KMS-11 (cell line): ENCODE measurements around the gene GPA33.

Source experiments
- H2AFZ ChIP-seq: fragments of 200-600 bp; sonication (generic); 2 replicates; pipeline ENCODE4 v1.6.1; 2016; ENCODE audit warnings: antibody characterized with exemption, mixed run types, low read depth
- H3K27ac ChIP-seq: fragments of 200-600 bp; sonication (generic); 2 replicates; pipeline ENCODE4 v1.6.1; 2016; ENCODE audit warnings: mild to moderate bottlenecking, mixed run types
- H3K27me3 ChIP-seq: fragments of 200-600 bp; sonication (generic); 2 replicates; pipeline ENCODE4 v1.6.1; 2017; ENCODE audit warnings: mild to moderate bottlenecking, low read depth, mixed run types, moderate library complexity; ENCODE audit not compliant: insufficient read depth
- H3K36me3 ChIP-seq: fragments of 200-600 bp; sonication (generic); 2 replicates; pipeline ENCODE4 v1.6.1; 2017; ENCODE audit warnings: mild to moderate bottlenecking, mixed run types; ENCODE audit not compliant: insufficient read depth
- H3K4me1 ChIP-seq: fragments of 200-600 bp; sonication (generic); 2 replicates; pipeline ENCODE4 v1.6.1; 2016; ENCODE audit warnings: mild to moderate bottlenecking, low read depth, mixed run types; ENCODE audit not compliant: poor library complexity, severe bottlenecking
- H3K4me2 ChIP-seq: fragments of 200-600 bp; sonication (generic); 2 replicates; pipeline ENCODE4 v1.7.0; 2016; ENCODE audit warnings: mild to moderate bottlenecking, mixed run types
- H3K4me3 ChIP-seq: fragments of 200-600 bp; sonication (generic); IDR thresholded peaks from 2 replicates; pipeline ENCODE4 v1.6.1; 2017; ENCODE audit warnings: low read depth, low read length, mixed read lengths; ENCODE audit not compliant: insufficient read depth
- H3K79me2 ChIP-seq: fragments of 200-600 bp; sonication (generic); 2 replicates; pipeline ENCODE4 v1.6.1; 2016; ENCODE audit warnings: low read depth, mixed run types; ENCODE audit not compliant: insufficient read depth
- H3K9ac ChIP-seq: fragments of 200-600 bp; sonication (generic); 2 replicates; pipeline ENCODE4 v1.6.1; 2016; ENCODE audit warnings: mild to moderate bottlenecking, mixed run types
- H4K20me1 ChIP-seq: fragments of 200-600 bp; sonication (generic); 2 replicates; pipeline ENCODE4 v1.6.1; 2016; ENCODE audit warnings: mild to moderate bottlenecking, mixed run types; ENCODE audit not compliant: insufficient read depth
- TF ChIP-seq, protein P1 (sequence below): fragments of 200-600 bp; sonication (generic); conservative IDR thresholded peaks from 2 replicates; pipeline ENCODE4 v1.6.1; 2017; ENCODE audit warnings: low read depth, mild to moderate bottlenecking, antibody characterized with exemption, low read length, moderate library complexity, mixed read lengths

GPA33 gene

DNA sequence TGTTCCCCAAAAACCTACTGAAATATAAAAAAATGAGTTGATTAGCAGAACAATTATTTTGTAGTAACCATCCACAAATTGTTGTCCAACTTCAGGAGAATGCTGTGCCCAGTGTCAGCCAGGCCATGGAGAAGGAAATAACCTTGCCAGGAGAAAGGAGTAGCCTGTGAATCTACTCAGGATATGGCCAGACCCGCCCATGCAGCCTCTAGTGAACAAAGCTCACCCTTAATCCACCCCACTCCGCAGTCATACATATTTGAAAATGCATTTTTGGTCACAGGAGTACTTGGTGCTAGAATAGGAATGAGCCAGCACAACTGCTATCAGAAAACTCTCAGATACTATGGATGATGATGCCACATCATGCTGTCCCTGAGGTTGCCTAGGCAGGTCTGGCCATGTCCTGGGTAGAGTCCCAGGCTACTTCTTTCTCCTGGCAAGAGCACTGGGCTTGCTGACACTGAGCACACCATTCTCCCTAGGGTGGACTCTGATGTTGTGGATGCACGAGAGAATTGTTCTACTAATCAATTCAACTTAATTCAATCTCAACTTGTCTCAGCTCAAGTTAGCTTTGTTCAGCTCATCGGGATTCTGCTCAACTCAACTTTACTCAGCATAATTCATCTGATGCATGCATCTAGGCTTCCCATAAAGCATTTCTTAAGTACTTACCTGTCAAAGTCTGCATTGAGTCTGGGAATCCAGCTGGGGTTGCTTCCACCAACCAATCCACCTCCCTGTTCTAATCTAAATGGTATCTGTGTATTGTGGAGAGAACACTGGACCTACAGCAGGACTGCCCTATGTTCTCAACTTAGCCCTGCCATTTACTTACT, 21.9 kb upstream of the GPA33 start:
- no peaks in the 10 kb centered on the region for H3K36me3 ChIP-seq

DNA sequence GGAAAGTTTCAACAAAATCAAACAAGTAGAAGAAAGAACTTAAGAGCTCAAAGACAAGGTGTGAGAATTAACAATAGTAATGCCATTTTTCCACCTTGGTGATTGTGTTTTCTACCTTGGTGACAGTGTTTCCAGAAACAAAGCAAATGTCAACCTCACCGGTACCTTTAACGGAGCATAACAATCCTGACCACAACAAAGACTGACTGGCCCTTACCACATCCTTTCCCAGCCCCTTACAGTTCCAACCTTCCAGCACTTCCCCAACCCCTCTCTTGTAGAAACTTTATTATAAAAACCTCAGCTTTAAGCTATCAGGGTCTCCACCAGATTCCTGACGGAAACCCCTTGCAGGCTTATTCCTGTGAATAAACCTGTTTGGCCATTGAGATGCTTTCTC, 20.4 kb upstream of the GPA33 start:
- H3K27me3 ChIP-seq, result no peaks in the 10 kb centered on the region
- TF ChIP-seq, protein P1, sequence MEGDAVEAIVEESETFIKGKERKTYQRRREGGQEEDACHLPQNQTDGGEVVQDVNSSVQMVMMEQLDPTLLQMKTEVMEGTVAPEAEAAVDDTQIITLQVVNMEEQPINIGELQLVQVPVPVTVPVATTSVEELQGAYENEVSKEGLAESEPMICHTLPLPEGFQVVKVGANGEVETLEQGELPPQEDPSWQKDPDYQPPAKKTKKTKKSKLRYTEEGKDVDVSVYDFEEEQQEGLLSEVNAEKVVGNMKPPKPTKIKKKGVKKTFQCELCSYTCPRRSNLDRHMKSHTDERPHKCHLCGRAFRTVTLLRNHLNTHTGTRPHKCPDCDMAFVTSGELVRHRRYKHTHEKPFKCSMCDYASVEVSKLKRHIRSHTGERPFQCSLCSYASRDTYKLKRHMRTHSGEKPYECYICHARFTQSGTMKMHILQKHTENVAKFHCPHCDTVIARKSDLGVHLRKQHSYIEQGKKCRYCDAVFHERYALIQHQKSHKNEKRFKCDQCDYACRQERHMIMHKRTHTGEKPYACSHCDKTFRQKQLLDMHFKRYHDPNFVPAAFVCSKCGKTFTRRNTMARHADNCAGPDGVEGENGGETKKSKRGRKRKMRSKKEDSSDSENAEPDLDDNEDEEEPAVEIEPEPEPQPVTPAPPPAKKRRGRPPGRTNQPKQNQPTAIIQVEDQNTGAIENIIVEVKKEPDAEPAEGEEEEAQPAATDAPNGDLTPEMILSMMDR, result no peak
- no peak overlapping the region for H3K27ac ChIP-seq
- no peaks in the 10 kb centered on the region for H3K36me3 ChIP-seq
- no peaks in the 10 kb centered on the region for H3K79me2 ChIP-seq
- no peak overlapping the region for H3K4me3 ChIP-seq
- H4K20me1 ChIP-seq, result no peaks in the 10 kb centered on the region
- no peak overlapping the region for H3K9ac ChIP-seq
- no peaks in the 10 kb centered on the region for H3K4me1 ChIP-seq
- no peak overlapping the region for H3K4me2 ChIP-seq
- no peak overlapping the region for H2AFZ ChIP-seq

More for the DNA sequence above, 21.9 kb upstream of the GPA33 start:
- TF ChIP-seq, protein P1, result no peak
- no peak overlapping the region for H3K27ac ChIP-seq
- no peak overlapping the region for H3K4me3 ChIP-seq
- no peak overlapping the region for H3K9ac ChIP-seq
- H2AFZ ChIP-seq, result no peak overlapping the region
- no peak overlapping the region for H3K4me2 ChIP-seq
- no peaks in the 10 kb centered on the region for H3K79me2 ChIP-seq
- no peaks in the 10 kb centered on the region for H4K20me1 ChIP-seq
- H3K4me1 ChIP-seq, result no peaks in the 10 kb centered on the region
- no peaks in the 10 kb centered on the region for H3K27me3 ChIP-seq

DNA sequence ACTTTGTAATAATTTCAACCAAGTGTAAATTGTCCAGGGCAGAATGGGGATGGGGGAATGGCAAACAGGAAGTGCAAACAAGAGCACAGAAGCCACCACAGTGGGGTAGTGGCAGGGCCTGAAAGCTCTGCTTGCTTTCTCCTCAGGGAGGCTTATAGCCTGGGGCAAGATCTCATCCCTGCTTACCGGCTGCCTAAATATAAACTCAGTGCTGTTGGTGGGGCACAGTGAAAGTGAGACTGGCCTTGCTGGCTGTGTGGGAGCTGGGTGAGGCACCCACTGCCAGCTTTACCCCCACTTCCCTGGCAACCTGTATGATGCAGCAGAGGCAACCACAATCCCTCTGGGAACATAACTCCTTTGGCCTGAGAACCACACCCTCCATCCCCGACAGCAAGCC, 18.9 kb upstream of the GPA33 start:
- H3K4me2 ChIP-seq, result no peak overlapping the region
- H3K4me3 ChIP-seq, result no peak overlapping the region
- no peaks in the 10 kb centered on the region for H3K79me2 ChIP-seq
- H2AFZ ChIP-seq, result no peak overlapping the region
- TF ChIP-seq, protein P1, result no peak
- no peaks in the 10 kb centered on the region for H3K27me3 ChIP-seq
- H3K4me1 ChIP-seq, result no peaks in the 10 kb centered on the region
- no peak overlapping the region for H3K27ac ChIP-seq
- no peak overlapping the region for H3K9ac ChIP-seq
- H3K36me3 ChIP-seq, result no peaks in the 10 kb centered on the region
- no peaks in the 10 kb centered on the region for H4K20me1 ChIP-seq

DNA sequence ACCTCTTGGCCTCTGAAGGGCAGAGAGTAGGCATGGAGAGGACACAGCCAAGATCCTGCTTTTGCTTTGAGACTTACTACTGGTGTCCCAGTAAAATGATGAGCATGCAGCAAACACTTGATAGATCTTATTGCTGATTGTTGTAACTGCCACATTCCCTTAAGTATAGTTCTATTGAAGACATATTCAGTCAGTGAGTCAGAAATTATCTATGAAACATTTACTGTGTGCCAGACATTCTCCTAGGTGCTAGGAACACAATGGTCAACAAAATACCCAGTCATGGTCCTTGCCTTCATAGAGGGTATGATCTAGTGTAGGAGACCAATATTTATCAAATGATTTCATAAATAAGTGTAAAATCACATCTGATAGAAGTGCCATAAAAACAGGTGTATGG, 17.3 kb upstream of the GPA33 start:
- H3K4me2 ChIP-seq, result no peak overlapping the region
- no peaks in the 10 kb centered on the region for H3K4me1 ChIP-seq

More for the DNA sequence above, 17.3 kb upstream of the GPA33 start:
- H4K20me1 ChIP-seq, result no peaks in the 10 kb centered on the region
- H3K27ac ChIP-seq, result no peak overlapping the region
- no peak overlapping the region for H3K4me3 ChIP-seq
- H3K27me3 ChIP-seq, result no peaks in the 10 kb centered on the region
- H3K36me3 ChIP-seq, result no peaks in the 10 kb centered on the region
- TF ChIP-seq, protein P1, result no peak
- H2AFZ ChIP-seq, result no peak overlapping the region
- H3K79me2 ChIP-seq, result no peaks in the 10 kb centered on the region
- no peak overlapping the region for H3K9ac ChIP-seq
